SK-N-MC (cell line): ENCODE data around the gene SDHAF4.

Experiments used
- EZH2 ChIP-seq: fragments of 200-600 bp; sonication (generic); IDR thresholded peaks from one replicate; pipeline ENCODE4 v1.6.1; 2017; ENCODE audit warnings: antibody characterized with exemption
- FOXP2 ChIP-seq: optimal IDR thresholded peaks from 2 replicates; pipeline ENCODE3; 2011; ENCODE audit warnings: mild to moderate bottlenecking, moderate library complexity; ENCODE audit not compliant: insufficient read depth; ENCODE audit errors: extremely low read length, control extremely low read depth
- POLR2AphosphoS5 ChIP-seq: IDR thresholded peaks from 2 replicates; pipeline ENCODE4 v1.6.1; 2012; ENCODE audit warnings: mild to moderate bottlenecking, low read depth, low read length, borderline replicate concordance

GRCh38 chr6:70633870-70634269 lies 67.1 kb downstream of the SDHAF4 start:
- TF ChIP-seq POLR2AphosphoS5 (no peak), EZH2 (no peak), FOXP2 (no peak)
